Measurements from ENCODE around the gene ADAMTS15.

DNA sequence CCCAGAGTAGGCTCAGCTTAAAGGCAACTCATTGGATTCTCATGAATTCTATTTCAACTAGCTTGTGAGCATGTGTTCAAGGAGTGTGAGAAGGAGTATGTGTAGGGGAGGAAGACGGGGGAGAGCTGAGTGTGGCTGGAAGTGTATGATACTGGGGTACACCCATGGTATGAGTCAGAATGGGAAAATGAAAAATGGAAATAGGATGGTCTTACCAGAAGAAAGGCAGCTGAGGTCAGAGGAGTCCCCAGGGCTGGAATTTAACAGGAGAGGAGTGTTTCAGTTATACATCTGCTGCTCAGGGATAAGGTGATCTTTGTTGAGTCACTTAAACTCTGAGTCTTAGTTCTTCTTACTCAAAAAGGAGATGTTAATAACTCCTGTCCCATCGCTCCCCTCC, 6.7 kb upstream of the ADAMTS15 start:
- TF ChIP-seq, protein P1, sequence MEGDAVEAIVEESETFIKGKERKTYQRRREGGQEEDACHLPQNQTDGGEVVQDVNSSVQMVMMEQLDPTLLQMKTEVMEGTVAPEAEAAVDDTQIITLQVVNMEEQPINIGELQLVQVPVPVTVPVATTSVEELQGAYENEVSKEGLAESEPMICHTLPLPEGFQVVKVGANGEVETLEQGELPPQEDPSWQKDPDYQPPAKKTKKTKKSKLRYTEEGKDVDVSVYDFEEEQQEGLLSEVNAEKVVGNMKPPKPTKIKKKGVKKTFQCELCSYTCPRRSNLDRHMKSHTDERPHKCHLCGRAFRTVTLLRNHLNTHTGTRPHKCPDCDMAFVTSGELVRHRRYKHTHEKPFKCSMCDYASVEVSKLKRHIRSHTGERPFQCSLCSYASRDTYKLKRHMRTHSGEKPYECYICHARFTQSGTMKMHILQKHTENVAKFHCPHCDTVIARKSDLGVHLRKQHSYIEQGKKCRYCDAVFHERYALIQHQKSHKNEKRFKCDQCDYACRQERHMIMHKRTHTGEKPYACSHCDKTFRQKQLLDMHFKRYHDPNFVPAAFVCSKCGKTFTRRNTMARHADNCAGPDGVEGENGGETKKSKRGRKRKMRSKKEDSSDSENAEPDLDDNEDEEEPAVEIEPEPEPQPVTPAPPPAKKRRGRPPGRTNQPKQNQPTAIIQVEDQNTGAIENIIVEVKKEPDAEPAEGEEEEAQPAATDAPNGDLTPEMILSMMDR (conservative IDR thresholded peaks at IDR 0.05; ENCODE audit: low read depth, low read length): no peak
- TF ChIP-seq, protein P2, sequence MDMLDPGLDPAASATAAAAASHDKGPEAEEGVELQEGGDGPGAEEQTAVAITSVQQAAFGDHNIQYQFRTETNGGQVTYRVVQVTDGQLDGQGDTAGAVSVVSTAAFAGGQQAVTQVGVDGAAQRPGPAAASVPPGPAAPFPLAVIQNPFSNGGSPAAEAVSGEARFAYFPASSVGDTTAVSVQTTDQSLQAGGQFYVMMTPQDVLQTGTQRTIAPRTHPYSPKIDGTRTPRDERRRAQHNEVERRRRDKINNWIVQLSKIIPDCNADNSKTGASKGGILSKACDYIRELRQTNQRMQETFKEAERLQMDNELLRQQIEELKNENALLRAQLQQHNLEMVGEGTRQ (IDR thresholded peaks at IDR 0.05; ENCODE audit: low read depth, low read length): no peak
- TF ChIP-seq RFX5 (IDR thresholded peaks at IDR 0.05; ENCODE audit: low read depth, low read length): no peak
- no peak for TF ChIP-seq MAZ (IDR thresholded peaks at IDR 0.05; ENCODE audit: borderline replicate concordance, low read depth, low read length)
- TF ChIP-seq RAD21 (IDR thresholded peaks at IDR 0.05; ENCODE audit: low read length): no peak
- no peak for TF ChIP-seq MXI1 (IDR thresholded peaks at IDR 0.05; ENCODE audit: borderline replicate concordance, low read depth, low read length)
- no peak for TF ChIP-seq POLR2A (IDR thresholded peaks at IDR 0.05; ENCODE audit: low read depth, low read length)
- TF ChIP-seq FOS (IDR thresholded peaks at IDR 0.05; ENCODE audit: low read depth, low read length): no peak
- TF ChIP-seq CEBPB (IDR thresholded peaks at IDR 0.05; ENCODE audit: low read depth, low read length): no peak
- TF ChIP-seq RCOR1 (IDR thresholded peaks at IDR 0.05; ENCODE audit: insufficient replicate concordance, low read length): no peak
- TF ChIP-seq CHD1 (IDR thresholded peaks at IDR 0.05; ENCODE audit: low read depth, low read length): no peak
- no peak for TF ChIP-seq NFE2L2 (IDR thresholded peaks at IDR 0.05; ENCODE audit: low read depth, low read length)

Measured in IMR-90 (cell line).